Spleen (tissue), 7 donors: Measurements from ENCODE around the gene MCM9.

Experiments
- CTCF ChIP-seq, 11 experiments: fragments of 200-600 bp in 7 of 11; fragments of 450-650 bp in 4 of 11; sonication (generic) in 4 of 11; IDR thresholded peaks in 8 of 11; conservative IDR thresholded peaks in 3 of 11; 1 replicate in 7 of 11; 2 replicates in 4 of 11; pipeline versions ENCODE4 v1.4.0 to v1.8.0; 2016 to 2021; ENCODE audit warnings: antibody characterized with exemption in 11 of 11, inconsistent platforms in 4 of 11, mild to moderate bottlenecking in 1 of 11
- POLR2A ChIP-seq, 3 donors: fragments of 450-650 bp; IDR thresholded peaks; one replicate each; pipeline ENCODE4 v1.5.1; 2017; ENCODE audit warnings: antibody characterized with exemption in 3 of 3, mild to moderate bottlenecking in 1 of 3
- donor health status: DM: no; HTN: no; CAD: no; lungs with moderate emphysema.
- donor health status: DM: no; HTN: no; CAD: no.
- donor health status: DM: no; HTN: no; CAD: no.

GRCh38 chr6:118892355-118892991, 42.5 kb downstream of the MCM9 start:
- TF ChIP-seq CTCF (IDR thresholded peaks at IDR 0.05 in 8 of 11, conservative IDR thresholded peaks at IDR 0.05 in 3 of 11) (no peak), POLR2A (IDR thresholded peaks at IDR 0.05) (no peak)
